Calu3 (cell line): Measurements from ENCODE around the gene CTIF. TPM values are rescaled to one million over a fixed set of nuclear protein-coding genes. Genes with fewer than 3 reads are reported as not detected.

ENCODE experiments used
- BruUV-seq: library from RNA; stranded (reverse); fragments of 400-500 nt; replicated peaks from 2 replicates; lab custom pipeline; 2021; lab: Mats Ljungman, UMichigan
- CTCF ChIA-PET: fragments of 300-600 bp; sonication (Branson Sonifier 250); formaldehyde crosslinking; loops from one replicate; lab custom pipeline; 2022; ENCODE audit warnings: antibody characterized with exemption; lab: Charles Lee
- DNase-seq: peaks from one replicate; pipeline ENCODE4 v3.0.0; 2022
- H3K27ac Mint-ChIP-seq: one replicate; pipeline ENCODE4 v1.8.0; 2022; ENCODE audit warnings: mixed read lengths; ENCODE audit not compliant: unreplicated experiment
- H3K27me3 Mint-ChIP-seq: one replicate; pipeline ENCODE4 v1.8.0; 2022; ENCODE audit warnings: mixed read lengths; ENCODE audit not compliant: unreplicated experiment
- H3K36me3 Mint-ChIP-seq: one replicate; pipeline ENCODE4 v1.8.0; 2022; ENCODE audit warnings: mild to moderate bottlenecking, moderate library complexity, mixed read lengths; ENCODE audit not compliant: insufficient read depth, unreplicated experiment
- H3K4me1 Mint-ChIP-seq: one replicate; pipeline ENCODE4 v1.8.0; 2022; ENCODE audit warnings: mild to moderate bottlenecking, low read depth, mixed read lengths; ENCODE audit not compliant: unreplicated experiment
- H3K4me3 Mint-ChIP-seq: one replicate; pipeline ENCODE4 v1.8.0; 2022; ENCODE audit warnings: mild to moderate bottlenecking, low read depth, moderate library complexity, mixed read lengths; ENCODE audit not compliant: unreplicated experiment
- H3K9me3 Mint-ChIP-seq: one replicate; pipeline ENCODE4 v1.8.0; 2022; ENCODE audit warnings: low read depth, mixed read lengths; ENCODE audit not compliant: unreplicated experiment
- CTCF ChIP-seq: fragments of 200-600 bp; IDR thresholded peaks from one replicate; pipeline ENCODE4 v1.8.0; 2022; ENCODE audit warnings: antibody characterized with exemption; ENCODE audit not compliant: unreplicated experiment
- intact Hi-C: fragments of 100-400 bp; cut with micrococcal nuclease; formaldehyde crosslinking; loops from one replicate; pipeline ENCODE4 v1.10.0; 2022; ENCODE audit not compliant: unreplicated experiment
- total RNA-seq: library from RNA; stranded (reverse); gene quantifications from 2 replicates; pipeline ENCODE4 v1.2.3, GENCODE V29; 2022

The CTIF gene
- total RNA-seq, 1 experiment from 2014 or later = 40.8 TPM

- intact Hi-C loops = no loop called here
- BruUV-seq = no TSS peak
- no peaks in the 10 kb centered on the region for H3K4me1 Mint-ChIP-seq
These were observed 95.7 kb downstream of the CTIF start for GRCh38 chr18:48634491-48634890.

GRCh38 chr18:48634975-48635374, 96.1 kb downstream of the CTIF start:
- peaks cover 4% of the 10 kb centered on the region for H3K36me3 Mint-ChIP-seq
- DNase-seq = no peak
- CTCF ChIA-PET = no interaction called here

More at GRCh38 chr18:48634491-48634890, 95.7 kb downstream of the CTIF start:
- Mint-ChIP-seq H3K4me3 (no peak overlapping the region), H3K27me3 (no peaks in the 10 kb centered on the region), H3K27ac (no peak overlapping the region), H3K9me3 (no peaks in the 10 kb centered on the region), H3K36me3 (peaks cover 4% of the 10 kb centered on the region)
- DNase-seq = no peak
- no peak for TF ChIP-seq CTCF
- CTCF ChIA-PET = no interaction called here

GRCh38 chr18:48635806-48636205, 97.0 kb downstream of the CTIF start:
- Mint-ChIP-seq H3K4me1 (no peaks in the 10 kb centered on the region), H3K36me3 (peaks cover 4% of the 10 kb centered on the region), H3K9me3 (no peaks in the 10 kb centered on the region), H3K27ac (no peak overlapping the region), H3K27me3 (no peaks in the 10 kb centered on the region), H3K4me3 (no peak overlapping the region)
- TF ChIP-seq CTCF = no peak
- DNase-seq = no peak
- no TSS peak for BruUV-seq
- intact Hi-C loops = no loop called here
- CTCF ChIA-PET = no interaction called here

More at GRCh38 chr18:48634975-48635374, 96.1 kb downstream of the CTIF start:
- BruUV-seq = no TSS peak
- Mint-ChIP-seq H3K27me3 (no peaks in the 10 kb centered on the region), H3K4me3 (no peak overlapping the region), H3K4me1 (no peaks in the 10 kb centered on the region), H3K9me3 (no peaks in the 10 kb centered on the region), H3K27ac (no peak overlapping the region)
- TF ChIP-seq CTCF = no peak
- intact Hi-C loops = no loop called here

- Mint-ChIP-seq H3K36me3 (peaks cover 4% of the 10 kb centered on the region), H3K27me3 (no peaks in the 10 kb centered on the region), H3K27ac (no peak overlapping the region), H3K9me3 (no peaks in the 10 kb centered on the region), H3K4me3 (no peak overlapping the region), H3K4me1 (no peaks in the 10 kb centered on the region)
- intact Hi-C loops = no loop called here
- BruUV-seq = no TSS peak
- CTCF ChIA-PET = no interaction called here
- DNase-seq = no peak
- TF ChIP-seq CTCF = no peak
These were observed 97.6 kb downstream of the CTIF start for GRCh38 chr18:48636436-48636835.
